Upper lobe of left lung (tissue), 4 donors: ENCODE data around the gene HAGHL.

Experiments used
- POLR2A ChIP-seq, 4 donors: fragments of 450-650 bp; IDR thresholded peaks; one replicate each; pipeline ENCODE4 v1.5.1; 2016 to 2017; ENCODE audit warnings: antibody characterized with exemption in 4 of 4, mild to moderate bottlenecking in 2 of 4
- POLR2AphosphoS5 ChIP-seq, 2 donors: sonication (generic); formaldehyde crosslinking; IDR thresholded peaks; one replicate each; pipeline ENCODE4 v1.5.1; 2017; ENCODE audit warnings: antibody characterized with exemption in 2 of 2
- TF ChIP-seq, protein P1 (sequence below), 6 experiments: fragments of 450-650 bp in 4 of 6; fragments of 200-600 bp in 2 of 6; sonication (generic) in 2 of 6; IDR thresholded peaks; one replicate each; pipeline ENCODE4 v1.5.1; 2016 to 2019; ENCODE audit warnings: antibody characterized with exemption in 6 of 6

- TF ChIP-seq, protein P1, sequence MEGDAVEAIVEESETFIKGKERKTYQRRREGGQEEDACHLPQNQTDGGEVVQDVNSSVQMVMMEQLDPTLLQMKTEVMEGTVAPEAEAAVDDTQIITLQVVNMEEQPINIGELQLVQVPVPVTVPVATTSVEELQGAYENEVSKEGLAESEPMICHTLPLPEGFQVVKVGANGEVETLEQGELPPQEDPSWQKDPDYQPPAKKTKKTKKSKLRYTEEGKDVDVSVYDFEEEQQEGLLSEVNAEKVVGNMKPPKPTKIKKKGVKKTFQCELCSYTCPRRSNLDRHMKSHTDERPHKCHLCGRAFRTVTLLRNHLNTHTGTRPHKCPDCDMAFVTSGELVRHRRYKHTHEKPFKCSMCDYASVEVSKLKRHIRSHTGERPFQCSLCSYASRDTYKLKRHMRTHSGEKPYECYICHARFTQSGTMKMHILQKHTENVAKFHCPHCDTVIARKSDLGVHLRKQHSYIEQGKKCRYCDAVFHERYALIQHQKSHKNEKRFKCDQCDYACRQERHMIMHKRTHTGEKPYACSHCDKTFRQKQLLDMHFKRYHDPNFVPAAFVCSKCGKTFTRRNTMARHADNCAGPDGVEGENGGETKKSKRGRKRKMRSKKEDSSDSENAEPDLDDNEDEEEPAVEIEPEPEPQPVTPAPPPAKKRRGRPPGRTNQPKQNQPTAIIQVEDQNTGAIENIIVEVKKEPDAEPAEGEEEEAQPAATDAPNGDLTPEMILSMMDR (IDR thresholded peaks at IDR 0.05), result no peak
- TF ChIP-seq POLR2AphosphoS5 (IDR thresholded peaks at IDR 0.05) (no peak), POLR2A (IDR thresholded peaks at IDR 0.05) (no peak)
Observed at GRCh38 chr16:770411-770810, 43.5 kb downstream of the HAGHL start.
